IMR-90 (cell line): ENCODE measurements around the gene GPR132. TPM values are rescaled to one million over a fixed set of nuclear protein-coding genes. Genes with fewer than 3 reads are reported as not detected.
A peak's percentile ranks its signal among the peaks of the same experiment; 100 is the strongest.

Experiments used
- ATAC-seq: fragments of 200-7000 bp; cut with Tn5 transposase; 2 replicates; pipeline ENCODE4 v1.9.1; 2020; ENCODE audit warnings: low read depth, mild to moderate bottlenecking, moderate library complexity
- BruUV-seq: library from RNA; stranded (reverse); fragments of 400-500 nt; replicated peaks from 2 replicates; lab custom pipeline; 2021; lab: Mats Ljungman, UMichigan
- CTCF ChIA-PET: fragments of 300-600 bp; formaldehyde crosslinking; extraction: SDS; loops from one replicate; lab custom pipeline; 2021; ENCODE audit warnings: antibody characterized with exemption; lab: Yijun Ruan, JAX
- POLR2A ChIA-PET: fragments of 300-600 bp; sonication (Branson Sonifier 250); formaldehyde crosslinking; loops from one replicate; lab custom pipeline; 2022; ENCODE audit warnings: antibody characterized with exemption; ENCODE audit not compliant: unreplicated experiment; lab: Charles Lee
- DNase-seq: peaks from one replicate; pipeline ENCODE4 v3.0.0; 2013
- H2AFZ ChIP-seq: replicated peaks from 2 replicates; pipeline ENCODE3; 2013; ENCODE audit warnings: low read length, mild to moderate bottlenecking; ENCODE audit not compliant: poor library complexity
- H2AK5ac ChIP-seq: 2 replicates; pipeline ENCODE4 v1.6.1; 2013; ENCODE audit warnings: low read depth, low read length, inconsistent platforms
- H2AK9ac ChIP-seq: replicated peaks from 2 replicates; pipeline ENCODE3; 2013; ENCODE audit warnings: mild to moderate bottlenecking, low read depth, low read length, moderate library complexity; ENCODE audit not compliant: poor library complexity
- H2BK120ac ChIP-seq: 2 replicates; pipeline ENCODE4 v1.6.1; 2013; ENCODE audit warnings: low read depth, low read length, inconsistent platforms
- H2BK15ac ChIP-seq: 3 replicates; pipeline ENCODE4 v1.6.1; 2013; ENCODE audit warnings: low read depth, low read length, inconsistent platforms
- H2BK20ac ChIP-seq: 2 replicates; pipeline ENCODE4 v1.6.1; 2013; ENCODE audit warnings: low read depth, mild to moderate bottlenecking, inconsistent platforms, low read length, moderate library complexity
- H2BK5ac ChIP-seq: 2 replicates; pipeline ENCODE4 v1.6.1; 2013; ENCODE audit warnings: mild to moderate bottlenecking, low read depth, low read length, inconsistent platforms; ENCODE audit not compliant: poor library complexity, severe bottlenecking
- H3K14ac ChIP-seq: replicated peaks from 2 replicates; pipeline ENCODE4 v1.6.1; 2013; ENCODE audit warnings: low read depth, low read length, inconsistent platforms
- H3K18ac ChIP-seq: 2 replicates; pipeline ENCODE4 v1.6.1; 2013; ENCODE audit warnings: low read depth, low read length, control low read depth
- H3K23ac ChIP-seq: 2 replicates; pipeline ENCODE4 v1.6.1; 2013; ENCODE audit warnings: low read depth, low read length, inconsistent platforms
- H3K27ac ChIP-seq: 2 replicates; pipeline ENCODE4 v1.5.1; 2013; ENCODE audit warnings: mild to moderate bottlenecking, control low read depth, low read length; ENCODE audit not compliant: insufficient read depth
- H3K27me3 ChIP-seq: 2 replicates; pipeline ENCODE4 v1.6.1; 2013; ENCODE audit warnings: low read length; ENCODE audit not compliant: control insufficient read depth, insufficient read depth
- H3K36me3 ChIP-seq: 2 replicates; pipeline ENCODE4 v1.6.1; 2013; ENCODE audit warnings: low read length, mixed read lengths; ENCODE audit not compliant: control insufficient read depth, insufficient read depth
- H3K4ac ChIP-seq: 2 replicates; pipeline ENCODE4 v1.6.1; 2013; ENCODE audit warnings: low read depth, low read length, inconsistent platforms
- H3K4me1 ChIP-seq: 2 replicates; pipeline ENCODE4 v1.6.1; 2013; ENCODE audit warnings: low read length, mixed read lengths; ENCODE audit not compliant: control insufficient read depth, insufficient read depth
- H3K4me2 ChIP-seq: 2 replicates; pipeline ENCODE4 v1.6.1; 2013; ENCODE audit warnings: low read depth, mild to moderate bottlenecking, control low read depth, low read length, moderate library complexity
- H3K4me3 ChIP-seq: 2 replicates; pipeline ENCODE4 v1.5.1; 2013; ENCODE audit warnings: low read depth, mild to moderate bottlenecking, control low read depth, low read length, moderate library complexity; ENCODE audit not compliant: insufficient read depth
- H3K56ac ChIP-seq: 2 replicates; pipeline ENCODE4 v1.6.1; 2013; ENCODE audit warnings: low read length, inconsistent platforms; ENCODE audit not compliant: insufficient read depth; ENCODE audit errors: extremely low read depth
- H3K79me1 ChIP-seq, 2 experiments: 2 replicates each; pipeline ENCODE4 v1.6.1; 2013; ENCODE audit warnings: low read length in 2 of 2, inconsistent platforms in 1 of 2, low read depth in 1 of 2
- H3K9ac ChIP-seq: 2 replicates; pipeline ENCODE4 v1.6.1; 2013; ENCODE audit warnings: low read depth, low read length, control low read depth
- H3K9me1 ChIP-seq: 2 replicates; pipeline ENCODE4 v1.6.1; 2013; ENCODE audit warnings: low read length, inconsistent platforms; ENCODE audit not compliant: insufficient read depth
- H3K9me3 ChIP-seq: 2 replicates; pipeline ENCODE4 v1.6.1; 2013; ENCODE audit warnings: low read length; ENCODE audit not compliant: control insufficient read depth, insufficient read depth
- H4K20me1 ChIP-seq: 2 replicates; pipeline ENCODE4 v1.6.1; 2013; ENCODE audit warnings: low read length, inconsistent platforms; ENCODE audit not compliant: insufficient read depth
- H4K5ac ChIP-seq: 2 replicates; pipeline ENCODE4 v1.6.1; 2013; ENCODE audit warnings: mild to moderate bottlenecking, low read depth, low read length, control low read depth
- H4K8ac ChIP-seq, 2 experiments: 2 replicates each; pipeline ENCODE4 v1.6.1; 2013; ENCODE audit warnings: low read depth in 2 of 2, low read length in 2 of 2, control low read depth in 1 of 2, inconsistent platforms in 1 of 2
- H4K91ac ChIP-seq: 2 replicates; pipeline ENCODE4 v1.6.1; 2013; ENCODE audit warnings: low read depth, low read length, inconsistent platforms; ENCODE audit not compliant: insufficient read depth
- BHLHE40 ChIP-seq: fragments of 150-350 bp; IDR thresholded peaks from 2 replicates; pipeline ENCODE4 v1.6.1; 2016; ENCODE audit warnings: mild to moderate bottlenecking, low read depth, low read length
- CEBPB ChIP-seq: IDR thresholded peaks from 2 replicates; pipeline ENCODE4 v1.6.1; 2012; ENCODE audit warnings: low read depth, low read length, improper control_type of control experiment
- CHD1 ChIP-seq: IDR thresholded peaks from 2 replicates; pipeline ENCODE4 v1.6.1; 2012; ENCODE audit warnings: low read depth, low read length, improper control_type of control experiment
- ELK1 ChIP-seq: fragments of 150-350 bp; IDR thresholded peaks from 2 replicates; pipeline ENCODE4 v1.6.1; 2016; ENCODE audit warnings: low read depth, mild to moderate bottlenecking, low read length, moderate library complexity, borderline replicate concordance
- FOS ChIP-seq: fragments of 150-350 bp; IDR thresholded peaks from 2 replicates; pipeline ENCODE4 v1.6.1; 2016; ENCODE audit warnings: low read depth, low read length
- MAFK ChIP-seq: IDR thresholded peaks from 2 replicates; pipeline ENCODE4 v1.6.1; 2012; ENCODE audit warnings: low read depth, low read length, improper control_type of control experiment
- MAZ ChIP-seq: IDR thresholded peaks from 2 replicates; pipeline ENCODE4 v1.6.1; 2012; ENCODE audit warnings: low read depth, mild to moderate bottlenecking, low read length, improper control_type of control experiment, moderate library complexity, borderline replicate concordance
- MXI1 ChIP-seq: IDR thresholded peaks from 2 replicates; pipeline ENCODE4 v1.6.1; 2012; ENCODE audit warnings: low read depth, mild to moderate bottlenecking, low read length, moderate library complexity, borderline replicate concordance
- NFE2L2 ChIP-seq: fragments of 150-350 bp; IDR thresholded peaks from 2 replicates; pipeline ENCODE4 v1.6.1; 2016; ENCODE audit warnings: low read depth, mild to moderate bottlenecking, low read length
- POLR2A ChIP-seq: IDR thresholded peaks from 2 replicates; pipeline ENCODE4 v1.6.1; 2012; ENCODE audit warnings: mild to moderate bottlenecking, low read depth, low read length
- RAD21 ChIP-seq: IDR thresholded peaks from 2 replicates; pipeline ENCODE4 v1.6.1; 2012; ENCODE audit warnings: low read length, improper control_type of control experiment
- RCOR1 ChIP-seq: IDR thresholded peaks from 2 replicates; pipeline ENCODE4 v1.6.1; 2012; ENCODE audit warnings: mild to moderate bottlenecking, low read length, improper control_type of control experiment; ENCODE audit not compliant: insufficient replicate concordance
- RFX5 ChIP-seq: IDR thresholded peaks from 2 replicates; pipeline ENCODE4 v1.8.0; 2012; ENCODE audit warnings: low read depth, mild to moderate bottlenecking, low read length, moderate library complexity
- SMC3 ChIP-seq: fragments of 150-350 bp; IDR thresholded peaks from 2 replicates; pipeline ENCODE4 v1.6.1; 2016; ENCODE audit warnings: low read depth, mild to moderate bottlenecking, antibody characterized with exemption, low read length, moderate library complexity
- USF2 ChIP-seq: fragments of 150-350 bp; IDR thresholded peaks from 2 replicates; pipeline ENCODE4 v1.6.1; 2017; ENCODE audit warnings: mild to moderate bottlenecking, antibody characterized with exemption, low read length, low read depth
- WGBS, 2 experiments: methylation state at CpG; one replicate each; pipeline versions ENCODE4 v1.1.5 to v1.1.7; 2013; ENCODE audit warnings: missing lambda C conversion rate in 2 of 2; ENCODE audit not compliant: insufficient read length in 1 of 2; ENCODE audit errors: extremely low coverage in 2 of 2; 5-methylcytosine and 5-hydroxymethylcytosine counted together
- dilution Hi-C: fragments of 300-500 bp; cut with HindIII; formaldehyde crosslinking; loops from one replicate; pipeline ENCODE4 v1.14.3; 2018; ENCODE audit warnings: low sequenced_read_pairs; ENCODE audit not compliant: unreplicated experiment
- in situ Hi-C: fragments of 300-500 bp; cut with MboI; formaldehyde crosslinking; loops from 3 replicates; pipeline ENCODE4 v1.14.3; 2019; ENCODE audit warnings: low sequenced_read_pairs, inconsistent platforms, mixed read lengths
- intact Hi-C: fragments of 100-400 bp; cut with micrococcal nuclease; formaldehyde crosslinking; loops from 2 replicates; pipeline ENCODE4 v1.10.0; 2022
- polyA plus RNA-seq, 3 experiments: library from polyadenylated mRNA; depleted of rRNA; stranded (reverse); fragments of >200 nt; gene quantifications; 2 replicates each; pipeline ENCODE4 v1.2.3, GENCODE V29; 2012; ENCODE audit warnings: low replicate concordance in 1 of 3
- total RNA-seq: library from RNA; depleted of rRNA; stranded (reverse); fragments of >200 nt; gene quantifications from 2 replicates; pipeline ENCODE4 v1.2.3, GENCODE V29; 2012

GPR132 gene
- total and polyA plus RNA-seq, 2 of the 4 experiments (the other 2 are of a cell fraction) = under 0.01 to 0.10 TPM

GRCh38 chr14:105088812-105089745 is 23.8 kb upstream of the GPR132 start:
- Histone ChIP-seq H3K4me2 (no peak overlapping the region), H4K5ac (no peak overlapping the region; the same call in 1 of the 2 replicates), H3K79me1 (peaks cover 0 to 41% of the 10 kb centered on the region in 2 experiments; a peak in 3 of 4 replicates), H2AFZ (peak overlapping the region; percentile 88), H3K9me3 (no peaks in the 10 kb centered on the region), H3K23ac (0 out of 2 replicates have a peak overlapping the region, but pooled peaks have one; percentile 88), H4K8ac (peak overlapping the region; percentile 55 to 58; a peak in 3 of 4 replicates), H3K4me1 (peaks cover 30% of the 10 kb centered on the region), H3K4me3 (no peak overlapping the region), H2BK15ac (peak overlapping the region; percentile 87; the same call in 2 of the 3 replicates), H4K20me1 (peaks cover 5% of the 10 kb centered on the region; the same call in 1 of the 2 replicates), H2AK9ac (peak overlapping the region; percentile 91), H2BK5ac (peak overlapping the region; percentile 82), H3K18ac (no peak overlapping the region; the same call in 1 of the 2 replicates), H3K9me1 (peaks cover 17% of the 10 kb centered on the region), H4K91ac (peak overlapping the region; percentile 89), H2BK120ac (peak overlapping the region; percentile 63), H2AK5ac (peak overlapping the region; percentile 99; the same call in 1 of the 2 replicates), H2BK20ac (peak overlapping the region; percentile 85), H3K14ac (0 out of 2 replicates have a peak overlapping the region, but pooled peaks have one; percentile 62), H3K9ac (no peak overlapping the region), H3K36me3 (no peaks in the 10 kb centered on the region), H3K27ac (peak overlapping the region; percentile 75), H3K4ac (peak overlapping the region; percentile 66), H3K56ac (no peak overlapping the region), H3K27me3 (no peaks in the 10 kb centered on the region)
- CTCF ChIA-PET = interaction anchor here (1.2 to 1.3 kb wide), 2 partner anchors 16 to 81 kb away, joined by 3 to 5 read pairs; no protein-coding TSS in a partner anchor
- dilution Hi-C loops (no loop called here), in situ Hi-C loops (no loop called here), intact Hi-C loops (no loop called here)
- ATAC-seq (no peak), DNase-seq (peak; percentile 30)
- no TSS peak for BruUV-seq
- POLR2A ChIA-PET = no interaction called here
- 80% methylated on average over 3 of the region's 24 CpGs; no CpG with 5 or more reads in 1 of the 2 experiments for WGBS, 2 experiments
- TF ChIP-seq MAZ = no peak
- TF ChIP-seq POLR2A = no peak
- no peak for TF ChIP-seq ELK1
- no peak for TF ChIP-seq MXI1
- TF ChIP-seq RCOR1 = no peak
- TF ChIP-seq CEBPB = no peak
- no peak for TF ChIP-seq FOS
- no peak for TF ChIP-seq USF2
- TF ChIP-seq NFE2L2 = no peak
- TF ChIP-seq CHD1 = no peak
- TF ChIP-seq RFX5 = no peak
- no peak for TF ChIP-seq BHLHE40
- no peak for TF ChIP-seq SMC3
- TF ChIP-seq RAD21 = no peak
- TF ChIP-seq MAFK = no peak
